ENCODE data around the gene CDC42BPA. TPM values are rescaled to one million over a fixed set of nuclear protein-coding genes. Genes with fewer than 3 reads are reported as not detected.
A peak's percentile ranks its signal among the peaks of the same experiment; 100 is the strongest.

The CDC42BPA gene
- total RNA-seq, 1 experiment from 2014 or later: 30.1 TPM

DNA sequence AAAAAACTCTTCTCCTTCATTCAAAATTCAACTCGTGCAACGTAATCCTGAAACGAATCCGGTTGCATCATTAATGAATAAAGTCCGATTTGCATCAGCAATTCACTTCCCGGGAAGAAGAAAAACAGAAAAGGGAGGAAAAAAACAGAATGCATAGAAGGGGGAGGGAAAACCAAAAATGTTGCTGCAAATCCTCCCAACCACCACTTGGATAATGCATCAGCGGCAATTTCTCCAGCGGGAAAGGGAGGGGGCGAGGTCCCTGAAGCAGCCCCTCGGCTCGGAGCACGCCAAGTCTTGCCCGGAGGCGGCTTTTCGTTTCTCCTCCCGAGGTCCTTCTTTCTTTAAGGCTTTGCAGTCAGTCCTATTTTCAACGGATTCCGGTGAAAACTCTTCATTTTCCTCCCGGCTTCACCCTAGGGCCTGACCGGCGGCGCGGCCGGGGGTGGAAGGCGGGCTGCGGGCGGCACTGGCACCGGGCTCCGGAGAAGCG, 723 bp downstream of the CDC42BPA start:
- no CpG with 5 or more reads among the region's 30 CpGs for WGBS (ENCODE audit: extremely low coverage, insufficient read length, low lambda C conversion rate)
- H3K27me3 ChIP-seq (ENCODE audit: insufficient read depth, low read length): no peaks in the 10 kb centered on the region
- peak overlapping the region; percentile 65 for H3K27ac ChIP-seq (ENCODE audit: insufficient read length, low read depth, low read length)
- peak overlapping the region; percentile 61 for H3K18ac ChIP-seq (ENCODE audit: insufficient read length, low read depth, low read length)
- H3K4me1 ChIP-seq (ENCODE audit: insufficient read depth, low read length): peaks cover 3% of the 10 kb centered on the region; the same call in 1 of the 2 replicates
- peaks cover 19% of the 10 kb centered on the region; the same call in 1 of the 2 replicates for H3K79me2 ChIP-seq (ENCODE audit: insufficient read depth, low read length)
- 0 out of 5 replicates have a peak, but pooled peaks cover 0 to 2% of the 10 kb centered on the region in 2 experiments for H3K9me3 Mint-ChIP-seq
- H3K23me2 ChIP-seq (ENCODE audit: insufficient read length, low read depth, low read length, poor library complexity, severe bottlenecking): peaks cover 12% of the 10 kb centered on the region
- peak overlapping the region; percentile 21 for H2BK5ac ChIP-seq (ENCODE audit: insufficient read length, low read length)
- H3K4me2 ChIP-seq (ENCODE audit: insufficient read depth, insufficient read length, low read length): peak overlapping the region; percentile 85
- H4K8ac ChIP-seq (replicated peaks; ENCODE audit: insufficient read length, low read depth, low read length): no peak overlapping the region
- H3T11ph ChIP-seq (ENCODE audit: low read length): no peak overlapping the region
- peak; percentile 38 for TF ChIP-seq CTCF (conservative IDR thresholded peaks at IDR 0.05)
- H4K5ac ChIP-seq (ENCODE audit: insufficient read length, low read depth, low read length): no peak overlapping the region
- H2AFZ ChIP-seq (ENCODE audit: low read length): peak overlapping the region; percentile 36
- H3K27ac Mint-ChIP-seq: peak overlapping the region; percentile 93 to 97 (median 96)
- peaks cover 0 to 2% (median 0%) of the 10 kb centered on the region in 3 experiments; a peak in 2 of 7 replicates for H3K36me3 Mint-ChIP-seq (ENCODE audit: insufficient read depth in 1 of 3, low read depth in 3 of 3)
- peaks cover 32 to 47% of the 10 kb centered on the region in 2 experiments for H3K4me1 Mint-ChIP-seq
- peak overlapping the region; percentile 84 for H3K9ac ChIP-seq (ENCODE audit: extremely low read depth, insufficient read length, low read length)
- H3K56ac ChIP-seq (ENCODE audit: insufficient read length, low read depth, low read length): no peak overlapping the region
- no peak overlapping the region for H4K91ac ChIP-seq (ENCODE audit: insufficient read length, low read depth, low read length)
- no peak overlapping the region for H2AK5ac ChIP-seq (ENCODE audit: insufficient read length, low read length)
- no peak overlapping the region for H2BK12ac ChIP-seq (ENCODE audit: insufficient read length, low read depth, low read length)
- no peak overlapping the region for H2BK120ac ChIP-seq (ENCODE audit: low read depth, low read length, poor library complexity, severe bottlenecking)
- H2BK15ac ChIP-seq (ENCODE audit: low read depth, low read length): no peak overlapping the region
- no peak overlapping the region for H3K23ac ChIP-seq (ENCODE audit: insufficient read length, low read depth, low read length)
- H4K20me1 ChIP-seq (ENCODE audit: control insufficient read depth, insufficient read depth, insufficient read length): no peaks in the 10 kb centered on the region
- DNase-seq: peak; percentile 71
- H3K14ac ChIP-seq (ENCODE audit: insufficient read depth, low read length): peak overlapping the region; percentile 92; the same call in 1 of the 2 replicates
- H3K9me3 ChIP-seq (ENCODE audit: control insufficient read depth, low read depth, low read length): no peaks in the 10 kb centered on the region
- H3K4me3 Mint-ChIP-seq: peak overlapping the region; percentile 87 to 94
- H3K79me1 ChIP-seq (ENCODE audit: insufficient read depth, low read depth, low read length, poor library complexity, severe bottlenecking): no peaks in the 10 kb centered on the region
- H3K27me3 Mint-ChIP-seq (ENCODE audit: low read depth): peaks cover 3% of the 10 kb centered on the region
- H2BK20ac ChIP-seq (ENCODE audit: low read depth, low read length, poor library complexity, severe bottlenecking): no peak overlapping the region
- no peak overlapping the region; the same call in 1 of the 2 replicates for H3K4ac ChIP-seq (ENCODE audit: low read depth, low read length)

All from H9 (cell line).